H1 (cell line): ENCODE measurements around the gene SMTN. TPM values are rescaled to one million over a fixed set of nuclear protein-coding genes. Genes with fewer than 3 reads are reported as not detected.

Experiments used
- ATF2 ChIP-seq: IDR thresholded peaks from 2 replicates; pipeline ENCODE4 v1.6.1; 2012; ENCODE audit warnings: low read length, inconsistent platforms
- FOSL1 ChIP-seq: IDR thresholded peaks from 2 replicates; pipeline ENCODE4 v1.6.1; 2011; ENCODE audit warnings: mild to moderate bottlenecking, low read depth, low read length, moderate library complexity; ENCODE audit not compliant: insufficient read depth
- HDAC2 ChIP-seq, 2 experiments: fragments of 300-600 bp in 1 of 2; sonication (generic) in 1 of 2; IDR thresholded peaks; 2 replicates each; pipeline ENCODE4 v1.6.1; 2011 to 2012; ENCODE audit warnings: low read depth in 2 of 2, low read length in 2 of 2, mild to moderate bottlenecking in 2 of 2, moderate library complexity in 2 of 2, borderline replicate concordance in 1 of 2, inconsistent platforms in 1 of 2
- KDM1A ChIP-seq: fragments of 200-600, 300-600 bp; sonication (generic); IDR thresholded peaks from 2 replicates; pipeline ENCODE4 v1.7.1; 2016; ENCODE audit warnings: mild to moderate bottlenecking, low read length, borderline replicate concordance
- PHF8 ChIP-seq: fragments of 200-600 bp; sonication (generic); conservative IDR thresholded peaks from 2 replicates; pipeline ENCODE4 v1.7.1; 2012; ENCODE audit warnings: low read depth, mild to moderate bottlenecking, inconsistent platforms, low read length, moderate library complexity
- RFX5 ChIP-seq: IDR thresholded peaks from 2 replicates; pipeline ENCODE4 v1.6.1; 2011; ENCODE audit warnings: low read depth, low read length, improper control_type of control experiment, borderline replicate concordance
- polyA plus RNA-seq, 7 experiments: library from polyadenylated mRNA; depleted of rRNA in 3 of 7; stranded (reverse) in 5 of 7; unstranded in 2 of 7; fragments of >200 nt in 5 of 7; fragments of 200-250 nt in 2 of 7; gene quantifications; 1 replicate in 5 of 7; 2 replicates in 1 of 7; 4 replicates in 1 of 7; pipeline versions ENCODE4 v1.2.1 to v1.2.3, GENCODE V29; 2011 to 2013; ENCODE audit warnings: missing spikeins in 2 of 7, mixed read lengths in 2 of 7
- total RNA-seq: library from RNA; stranded (reverse); fragmentation: NEBNext Ultra II Directional; extraction: Animal tissue kit (Norgen Biotek cat#: 25700); gene quantifications from 2 replicates; pipeline ENCODE4 v1.2.1, GENCODE V29; 2021

Gene SMTN
- total and polyA plus RNA-seq, 2 of the 8 experiments (the other 6 are each of a cell fraction or from before 2014, with no cell fraction given), result 12.3 to 20.8 TPM

- TF ChIP-seq PHF8 (0 out of 2 replicates have a peak, but pooled peaks have one; percentile 45), KDM1A (no peak), HDAC2 (IDR thresholded peaks at IDR 0.05; ENCODE audit: borderline replicate concordance in 1 of 2, low read depth in 2 of 2, low read length in 2 of 2) (no peak), FOSL1 (no peak), RFX5 (peak; percentile 77), ATF2 (peak; percentile 59; the same call in 1 of the 2 replicates)
- TF ChIP-seq, all 59 proteins: peak for 7
Measured at GRCh38 chr22:31122532-31123291, 41.6 kb downstream of the SMTN start, which contains the start of gene INPP5J (continued).
